IPS-NIHi7 (cell line): ENCODE measurements around the gene FCER1G.

Experiments used
- DNase-seq: peaks from one replicate; pipeline ENCODE4 v3.0.0; 2012; ENCODE audit warnings: mixed read lengths; ENCODE audit errors: extremely low spot score

The FCER1G gene

GRCh38 chr1:161215076-161215475 is at the start of gene FCER1G:
FCER1G (plus strand) TSS chr1:161215295; CDS start chr1:161215322, 27 bp downstream.
- no peak for DNase-seq

DNA sequence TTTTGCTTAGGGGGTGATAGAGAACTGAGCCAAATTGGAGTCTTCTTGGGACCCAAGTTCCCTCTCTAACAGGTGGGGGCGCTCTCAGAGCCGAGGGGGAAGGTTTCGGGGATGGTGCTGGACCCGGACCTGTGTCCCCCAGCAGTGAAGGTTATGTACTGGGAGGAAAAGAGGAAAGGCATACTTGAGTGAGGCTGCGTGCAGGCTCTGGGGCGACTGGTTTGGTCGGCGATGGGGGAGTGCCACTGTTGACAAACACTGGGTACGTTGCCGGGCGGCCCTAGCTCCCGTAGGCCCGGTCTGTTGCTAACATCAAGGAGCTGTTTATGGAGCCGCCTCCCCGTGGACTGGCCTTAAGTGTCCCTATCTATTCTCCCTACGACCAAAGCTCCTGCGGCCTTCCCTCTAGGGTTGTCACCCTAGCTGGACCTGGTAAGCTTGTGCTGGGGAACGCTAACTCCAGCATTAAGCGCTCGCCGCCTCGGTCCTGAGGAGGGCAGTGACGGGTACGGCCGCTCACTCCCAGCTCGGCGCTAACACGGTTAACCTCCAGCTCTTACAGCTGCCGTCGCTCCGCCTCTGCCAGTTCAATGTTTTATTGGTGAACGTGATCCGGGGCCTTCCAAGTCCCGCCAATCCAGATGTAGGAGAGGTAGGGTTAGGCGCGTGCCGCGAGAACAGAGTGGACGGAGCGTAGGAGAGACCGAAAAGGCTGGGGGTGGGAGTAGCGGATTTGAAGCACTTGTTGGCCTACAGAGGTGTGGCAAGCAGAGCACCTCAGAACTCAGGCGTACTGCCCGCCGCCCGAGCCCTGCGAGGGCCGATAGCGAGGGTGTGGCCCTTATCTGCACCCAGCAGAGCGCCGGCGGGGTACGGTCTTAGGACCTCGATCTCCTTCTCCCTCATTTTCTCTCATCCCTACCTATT is 49.1 kb upstream of the FCER1G start, which contains the start of gene PPOX:
PPOX (plus strand) TSS at position 685 of the 927 bp plus-strand sequence. CDS start 422 bp downstream, outside the sequence.
- peak; percentile 93 for DNase-seq

DNA sequence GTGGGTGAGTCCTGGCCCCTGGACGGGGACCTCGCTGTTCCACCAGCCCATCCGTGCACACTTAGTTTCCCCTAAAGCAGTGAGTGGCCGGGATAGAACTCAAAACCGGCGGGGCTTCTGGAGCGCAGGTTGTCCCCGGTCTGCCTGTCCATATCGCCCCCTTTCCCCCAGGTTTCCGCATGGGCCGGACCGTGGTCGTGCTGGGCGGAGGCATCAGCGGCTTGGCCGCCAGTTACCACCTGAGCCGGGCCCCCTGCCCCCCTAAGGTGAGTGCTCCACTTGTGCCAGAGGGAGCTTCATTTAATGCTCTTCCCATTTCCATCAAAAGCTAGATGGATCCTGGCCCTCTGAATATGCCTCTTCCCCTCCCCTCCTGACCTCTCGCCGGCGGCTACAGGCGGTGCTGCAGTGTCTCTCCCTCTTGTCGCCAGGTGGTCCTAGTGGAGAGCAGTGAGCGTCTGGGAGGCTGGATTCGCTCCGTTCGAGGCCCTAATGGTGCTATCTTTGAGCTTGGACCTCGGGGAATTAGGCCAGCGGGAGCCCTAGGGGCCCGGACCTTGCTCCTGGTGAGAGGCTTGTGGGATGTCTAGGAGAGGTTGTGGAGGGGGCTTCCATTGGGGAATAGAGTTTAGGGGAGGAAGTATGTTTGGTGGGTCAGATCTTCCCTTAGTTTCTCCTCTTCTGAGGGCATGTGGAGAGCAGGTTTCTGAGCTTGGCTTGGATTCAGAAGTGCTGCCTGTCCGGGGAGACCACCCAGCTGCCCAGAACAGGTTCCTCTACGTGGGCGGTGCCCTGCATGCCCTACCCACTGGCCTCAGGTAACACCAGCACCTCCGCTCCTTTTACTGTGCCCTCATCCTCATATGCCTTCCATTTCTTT is 48.2 kb upstream of the FCER1G start:
- peak; percentile 35 for DNase-seq

GRCh38 chr1:161168906-161169305 is 46.2 kb upstream of the FCER1G start:
- no peak for DNase-seq

DNA sequence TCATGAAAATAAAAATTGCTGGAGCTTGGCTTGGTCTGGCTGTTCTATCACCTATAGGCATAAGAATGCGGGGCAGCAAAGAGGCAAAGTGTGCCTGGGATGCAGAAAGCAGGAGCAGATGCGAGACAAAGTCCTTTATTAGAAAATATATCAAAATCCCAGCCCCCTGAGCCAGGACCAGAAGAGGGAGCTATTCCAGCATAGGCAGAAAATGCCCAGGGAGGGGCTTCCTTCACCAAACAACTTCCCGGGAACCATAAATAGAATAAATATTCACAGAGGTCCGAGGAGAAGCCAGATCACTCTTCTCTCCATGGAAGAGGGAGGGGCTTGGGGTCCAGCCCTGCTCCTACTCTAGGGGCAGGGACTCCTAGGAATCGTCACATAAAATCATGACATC is 43.9 kb upstream of the FCER1G start:
- no peak for DNase-seq

DNA sequence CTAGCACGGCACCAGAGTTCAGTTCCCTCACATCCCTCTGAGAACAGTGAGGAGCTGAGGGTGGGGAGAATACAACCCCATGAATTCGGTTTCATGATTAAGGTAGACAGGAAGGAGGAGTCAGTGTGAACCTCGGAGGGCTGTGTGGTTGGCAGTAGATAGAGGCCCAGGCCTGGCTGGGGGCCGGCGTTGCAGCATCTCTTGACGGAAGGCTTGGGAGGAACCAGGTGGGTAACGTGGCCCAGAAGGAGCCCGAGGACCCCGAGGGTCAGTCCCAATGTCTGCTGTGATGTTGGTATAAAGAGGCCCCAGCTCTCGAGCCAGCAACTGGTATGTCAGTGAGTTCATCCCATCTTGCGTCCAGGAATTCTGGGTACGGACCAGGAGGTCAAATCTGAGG is 43.4 kb upstream of the FCER1G start:
- no peak for DNase-seq

DNA sequence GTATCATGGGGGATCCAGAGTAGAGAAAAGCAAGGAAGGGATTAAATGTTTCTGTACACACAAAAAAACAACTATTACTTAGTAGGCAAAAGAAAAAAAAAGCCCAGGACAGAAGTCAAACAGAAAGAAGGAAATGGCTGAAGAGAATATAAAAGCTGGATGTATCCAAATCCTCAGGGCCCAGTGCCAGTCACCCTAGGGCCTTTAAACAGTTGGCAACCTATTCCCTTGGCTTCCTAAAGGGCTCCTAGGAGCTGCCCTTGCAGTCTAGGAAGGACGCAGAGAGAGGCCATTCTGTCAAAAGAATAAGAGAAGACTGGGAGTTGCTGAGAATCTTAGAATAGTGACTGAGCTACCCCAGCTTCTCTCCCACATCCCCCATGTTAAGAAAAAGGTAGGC is 42.7 kb upstream of the FCER1G start:
- DNase-seq = no peak

DNA sequence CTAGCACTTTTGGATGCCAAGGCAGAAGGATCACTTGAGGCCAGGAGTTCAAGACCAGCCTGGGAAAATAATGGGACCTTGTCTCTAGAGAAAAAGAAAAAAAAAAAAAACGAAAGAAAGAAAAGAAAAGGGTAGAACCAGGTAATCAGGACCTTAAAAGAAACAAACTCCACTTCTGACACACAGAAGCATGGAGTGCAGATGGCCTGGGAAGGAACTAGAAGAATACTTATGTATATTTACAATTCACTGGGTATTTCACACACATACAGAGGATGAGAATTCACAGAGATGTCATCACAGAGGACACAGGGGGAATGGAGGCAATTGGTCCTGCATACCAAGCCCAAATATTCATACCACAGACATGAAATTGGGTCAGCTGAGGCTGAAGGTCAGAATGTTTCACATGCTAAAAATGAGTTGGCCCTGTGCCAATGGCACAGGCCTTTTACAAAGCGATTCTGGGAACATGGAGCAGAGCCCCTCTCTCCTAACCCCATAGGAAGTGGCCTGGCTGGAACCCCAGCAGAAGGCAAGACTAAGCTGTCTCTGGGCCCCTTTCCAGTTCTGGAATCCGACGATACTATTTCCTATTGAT is 42.2 kb upstream of the FCER1G start:
- DNase-seq = no peak

GRCh38 chr1:161173711-161174110 is 41.4 kb upstream of the FCER1G start:
- no peak for DNase-seq

DNA sequence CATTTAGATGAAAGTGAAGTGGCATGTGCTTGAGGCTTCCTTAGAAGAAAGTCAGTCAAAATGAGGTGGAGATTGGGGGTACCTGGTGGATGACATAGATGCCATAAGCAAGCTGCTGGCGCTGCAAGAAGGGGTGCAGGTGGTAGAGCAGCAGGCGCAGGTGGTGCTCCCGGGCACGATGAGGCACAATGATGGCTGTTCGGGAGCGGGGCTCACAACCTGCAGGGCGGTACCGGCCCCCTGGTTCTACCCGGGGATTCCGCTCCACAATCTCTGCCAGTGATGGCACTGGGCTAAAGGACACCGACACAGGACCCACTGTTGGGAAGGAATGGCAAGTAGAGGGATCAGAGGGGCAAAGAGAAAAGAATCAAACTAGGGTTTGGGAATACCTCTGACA is 40.2 kb upstream of the FCER1G start:
- DNase-seq = no peak

DNA sequence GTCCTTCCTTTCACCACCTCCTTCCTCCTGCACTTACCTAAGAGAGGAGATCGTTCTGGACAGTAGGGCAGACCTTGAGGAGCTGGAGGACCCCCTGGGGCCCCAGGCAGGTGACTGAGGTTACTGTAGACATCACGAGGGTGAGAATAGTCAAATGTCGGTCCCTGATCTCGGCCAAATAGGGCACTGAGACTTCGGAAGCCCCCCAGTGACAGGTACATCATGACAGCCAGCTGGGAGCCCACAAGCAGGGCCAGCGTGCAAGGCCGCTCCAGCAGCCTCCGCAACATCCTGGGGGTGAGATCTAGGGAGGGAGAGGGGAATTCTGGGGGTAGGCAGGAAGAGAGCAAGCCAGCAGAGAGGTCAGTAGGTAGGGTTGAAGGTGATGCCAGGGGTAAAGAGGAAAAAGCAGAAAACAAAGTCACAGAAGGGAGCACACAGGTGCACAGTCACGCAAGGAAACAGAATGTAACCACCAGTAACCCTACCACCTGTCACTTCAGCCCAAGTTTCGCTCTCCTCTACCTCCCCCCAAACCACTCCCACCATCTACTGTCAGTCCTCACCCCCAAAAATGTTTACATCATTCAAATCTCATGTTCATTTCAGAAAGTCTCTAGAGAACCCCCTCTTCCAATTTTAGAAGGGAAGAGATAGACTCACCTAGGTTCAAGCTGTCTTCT is 39.2 kb upstream of the FCER1G start:
- DNase-seq = no peak

DNA sequence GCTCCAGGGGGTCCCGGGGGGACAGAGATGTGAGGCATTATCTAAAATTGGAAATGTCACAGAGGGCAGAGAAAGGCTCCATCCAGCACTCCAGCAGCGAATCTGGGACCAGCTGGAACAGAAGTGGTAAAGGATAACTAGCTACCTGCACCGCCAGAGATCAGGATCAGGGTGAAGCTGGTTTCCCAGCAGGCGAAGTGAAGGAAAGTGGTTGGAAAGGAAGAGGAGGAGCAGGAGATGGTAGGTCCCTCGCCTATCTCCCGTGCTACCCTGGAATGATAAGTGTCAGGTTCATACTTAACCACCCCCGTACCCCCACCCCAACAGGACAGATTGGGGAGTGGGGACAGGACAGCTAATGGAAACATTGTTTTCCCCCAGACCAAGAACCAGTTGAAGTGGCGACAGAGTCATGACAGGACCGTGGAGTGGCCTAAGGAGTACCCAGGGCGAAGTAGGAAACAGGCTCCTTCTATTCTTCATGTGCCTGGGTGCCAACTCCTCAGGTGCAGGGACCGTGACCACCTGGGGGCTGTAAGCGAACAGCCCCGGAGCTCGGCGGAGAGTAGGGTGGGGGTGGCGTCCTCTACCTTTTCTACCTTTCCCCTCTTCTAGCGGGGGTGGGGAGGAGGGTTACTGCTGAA is 38.5 kb upstream of the FCER1G start:
- DNase-seq = no peak

- peak; percentile 98 for DNase-seq
Measured at GRCh38 chr1:161177112-161177935, 37.8 kb upstream of the FCER1G start, which contains the start of gene B4GALT3. B4GALT3 (minus strand) TSS chr1:161177507; CDS start chr1:161176060, 1,447 bp downstream.

- DNase-seq = no peak
Measured at GRCh38 chr1:161177936-161178244, 37.2 kb upstream of the FCER1G start.

GRCh38 chr1:161179698-161180097 is 35.4 kb upstream of the FCER1G start:
- DNase-seq = no peak

DNA sequence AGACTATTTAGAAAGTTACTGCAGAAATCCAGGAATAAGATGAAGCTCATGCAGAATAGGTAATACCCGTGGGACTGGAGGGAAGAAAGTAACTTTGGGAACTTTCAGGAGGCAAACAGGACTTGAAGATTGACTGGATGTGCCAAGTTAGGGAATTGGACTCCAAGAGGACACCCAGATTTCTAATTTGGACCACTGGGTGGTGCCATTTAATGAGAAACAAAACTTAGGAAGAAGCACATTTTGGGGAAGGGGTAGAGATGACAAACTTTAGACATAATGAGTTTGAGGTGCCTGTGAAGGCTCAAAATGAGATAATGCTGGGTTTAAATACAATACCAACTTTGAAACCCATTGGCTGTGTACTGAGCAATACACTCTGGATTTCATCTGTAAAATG is 34.5 kb upstream of the FCER1G start:
- no peak for DNase-seq

DNA sequence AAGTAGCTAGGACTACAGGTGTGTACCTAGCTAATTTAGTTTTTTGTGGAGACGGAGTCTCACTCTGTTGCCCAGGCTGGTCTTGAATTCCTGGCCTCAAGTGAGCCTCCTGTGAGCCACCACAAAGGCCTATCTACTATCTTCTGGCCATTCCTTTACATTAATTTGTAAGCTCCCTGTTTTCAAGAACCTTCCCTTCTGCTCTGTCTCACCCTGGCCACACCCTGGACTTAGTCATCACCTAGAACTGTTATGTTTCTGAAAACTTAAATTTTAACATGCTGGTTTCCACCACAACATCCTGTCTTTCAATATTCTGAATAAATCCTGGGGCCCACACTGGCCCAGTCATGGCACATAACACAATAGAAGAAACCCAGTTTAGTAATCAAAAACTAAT is 32.9 kb upstream of the FCER1G start:
- no peak for DNase-seq

GRCh38 chr1:161185282-161185682 is 29.8 kb upstream of the FCER1G start:
- DNase-seq = no peak

DNA sequence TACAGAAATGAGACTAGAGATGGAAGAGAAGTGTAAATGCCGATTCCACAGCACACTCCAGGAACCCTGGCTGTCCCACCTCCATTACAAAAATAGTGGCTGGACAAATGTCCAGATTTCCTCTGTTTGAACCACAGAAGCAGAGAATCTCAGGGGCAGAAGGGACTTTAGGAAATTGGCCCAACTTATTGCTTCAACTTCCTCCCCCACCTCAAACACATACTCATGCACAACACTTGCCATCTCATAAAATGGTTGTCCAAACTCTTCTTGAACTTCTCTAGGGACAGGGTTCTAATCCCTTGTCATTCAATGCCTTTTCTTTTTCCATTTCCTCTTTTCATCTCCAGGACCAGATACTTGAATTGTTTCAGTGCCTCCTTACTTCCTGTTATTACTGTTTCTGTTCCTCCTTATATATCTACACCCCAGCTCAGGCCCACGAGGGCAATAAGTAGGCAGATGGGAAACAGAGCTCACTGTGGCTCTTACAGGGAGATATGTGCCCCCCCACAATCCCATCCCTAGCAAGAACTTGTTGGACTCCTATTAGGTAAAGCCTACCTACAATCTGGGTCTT is 29.3 kb upstream of the FCER1G start:
- no peak for DNase-seq

- DNase-seq = no peak
Measured at GRCh38 chr1:161187311-161187710, 27.8 kb upstream of the FCER1G start.
